ENCODE data around the gene GPX3. TPM values are rescaled to one million over a fixed set of nuclear protein-coding genes. Genes with fewer than 3 reads are reported as not detected.

Gene GPX3
- total RNA-seq, 1 donor from 2014 or later = 1,259 TPM

GRCh38 chr5:151053796-151054462 lies 33.5 kb downstream of the GPX3 start:
- intact Hi-C loops (cut with DNase I) = loop anchor here (5.0 to 10.0 kb wide), 2 partner anchors 63 to 181 kb away; no protein-coding TSS in a partner anchor
- Histone ChIP-seq H3K4me1 (peaks cover 15% of the 10 kb centered on the region), H3K4me3 (no peak overlapping the region), H3K36me3 (peaks cover 87% of the 10 kb centered on the region), H3K27ac (no peak overlapping the region), H3K27me3 (no peaks in the 10 kb centered on the region), H3K9me3 (no peaks in the 10 kb centered on the region)
- TF ChIP-seq, protein P1, sequence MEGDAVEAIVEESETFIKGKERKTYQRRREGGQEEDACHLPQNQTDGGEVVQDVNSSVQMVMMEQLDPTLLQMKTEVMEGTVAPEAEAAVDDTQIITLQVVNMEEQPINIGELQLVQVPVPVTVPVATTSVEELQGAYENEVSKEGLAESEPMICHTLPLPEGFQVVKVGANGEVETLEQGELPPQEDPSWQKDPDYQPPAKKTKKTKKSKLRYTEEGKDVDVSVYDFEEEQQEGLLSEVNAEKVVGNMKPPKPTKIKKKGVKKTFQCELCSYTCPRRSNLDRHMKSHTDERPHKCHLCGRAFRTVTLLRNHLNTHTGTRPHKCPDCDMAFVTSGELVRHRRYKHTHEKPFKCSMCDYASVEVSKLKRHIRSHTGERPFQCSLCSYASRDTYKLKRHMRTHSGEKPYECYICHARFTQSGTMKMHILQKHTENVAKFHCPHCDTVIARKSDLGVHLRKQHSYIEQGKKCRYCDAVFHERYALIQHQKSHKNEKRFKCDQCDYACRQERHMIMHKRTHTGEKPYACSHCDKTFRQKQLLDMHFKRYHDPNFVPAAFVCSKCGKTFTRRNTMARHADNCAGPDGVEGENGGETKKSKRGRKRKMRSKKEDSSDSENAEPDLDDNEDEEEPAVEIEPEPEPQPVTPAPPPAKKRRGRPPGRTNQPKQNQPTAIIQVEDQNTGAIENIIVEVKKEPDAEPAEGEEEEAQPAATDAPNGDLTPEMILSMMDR (IDR thresholded peaks at IDR 0.05) = no peak
- no peak for DNase-seq
- no peak for ATAC-seq

- H3K4me3 ChIP-seq = no peak overlapping the region
- DNase-seq (peak; percentile 29), ATAC-seq (no peak)
- intact Hi-C loops (cut with DNase I) = loop anchor here (5.0 to 10.0 kb wide), 2 partner anchors 63 to 180 kb away; no protein-coding TSS in a partner anchor
- no peaks in the 10 kb centered on the region for H3K9me3 ChIP-seq
- peaks cover 21% of the 10 kb centered on the region for H3K4me1 ChIP-seq
- H3K27ac ChIP-seq = no peak overlapping the region
- TF ChIP-seq, protein P1 (IDR thresholded peaks at IDR 0.05) = no peak
- no peaks in the 10 kb centered on the region for H3K27me3 ChIP-seq
- H3K36me3 ChIP-seq = peaks cover 84% of the 10 kb centered on the region
These were observed 34.3 kb downstream of the GPX3 start for GRCh38 chr5:151054709-151055108.

GRCh38 chr5:151055336-151055735 lies 34.9 kb downstream of the GPX3 start:
- no peaks in the 10 kb centered on the region for H3K27me3 ChIP-seq
- ATAC-seq (no peak), DNase-seq (peak; percentile 33)
- TF ChIP-seq, protein P1 (IDR thresholded peaks at IDR 0.05) = no peak
- no peaks in the 10 kb centered on the region for H3K9me3 ChIP-seq
- peaks cover 27% of the 10 kb centered on the region for H3K4me1 ChIP-seq
- no peak overlapping the region for H3K4me3 ChIP-seq
- no peak overlapping the region for H3K27ac ChIP-seq
- peaks cover 78% of the 10 kb centered on the region for H3K36me3 ChIP-seq
- intact Hi-C loops (cut with DNase I) = loop anchor here (10.0 kb wide), 1 partner anchor 179 kb away; no protein-coding TSS in a partner anchor

DNA sequence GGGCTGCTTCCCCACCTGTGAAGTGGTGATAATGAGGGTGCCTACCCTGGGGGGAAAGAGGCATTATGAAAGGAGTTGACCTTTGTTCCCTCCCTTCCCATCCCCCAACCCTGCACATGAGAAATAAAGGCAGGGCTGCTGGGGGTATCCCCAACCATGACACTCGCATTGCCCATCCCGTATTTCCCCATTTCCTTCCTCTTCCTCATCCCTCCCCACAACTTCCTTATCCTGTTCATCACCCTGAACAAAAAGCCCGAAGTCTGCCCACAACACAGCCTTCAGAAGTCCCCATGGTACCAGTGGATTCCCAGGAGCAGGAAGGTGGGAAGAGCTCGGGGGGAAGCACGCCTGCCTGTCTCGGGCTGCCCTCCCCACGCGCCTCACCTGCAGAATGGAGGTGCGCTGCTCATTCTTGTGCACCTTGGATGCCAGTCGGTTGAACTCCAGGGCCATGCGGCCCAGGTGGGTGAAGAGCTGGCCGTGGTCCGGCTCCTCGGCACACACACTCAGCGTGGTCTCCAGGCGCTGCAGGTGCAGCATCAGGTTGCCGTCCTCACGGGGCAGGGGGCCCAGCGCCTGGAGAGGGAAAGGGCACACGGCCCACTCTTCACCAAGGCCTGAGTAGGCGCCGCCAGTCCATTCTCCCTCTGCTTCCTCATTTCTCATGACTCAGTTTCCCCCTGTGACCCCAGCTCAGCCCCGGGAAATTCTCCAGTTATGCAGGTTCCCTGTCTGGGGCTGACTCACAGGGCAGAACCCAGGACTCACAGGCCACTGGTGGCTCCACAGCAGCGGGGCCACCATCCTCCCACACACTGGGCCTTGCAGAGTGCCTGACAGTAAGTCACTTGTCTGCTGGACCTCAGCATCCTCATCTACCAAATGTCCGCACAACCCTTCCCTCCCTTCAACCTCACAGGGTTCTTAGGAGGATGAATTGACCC lies 36.3 kb downstream of the GPX3 start:
- no peak overlapping the region for H3K4me3 ChIP-seq
- DNase-seq (peak; percentile 60), ATAC-seq (no peak)
- H3K36me3 ChIP-seq = peaks cover 72% of the 10 kb centered on the region
- no peaks in the 10 kb centered on the region for H3K9me3 ChIP-seq
- peaks cover 36% of the 10 kb centered on the region for H3K4me1 ChIP-seq
- TF ChIP-seq, protein P1 (IDR thresholded peaks at IDR 0.05) = no peak
- no peaks in the 10 kb centered on the region for H3K27me3 ChIP-seq
- intact Hi-C loops (cut with DNase I) = loop anchor here (10.0 kb wide), 1 partner anchor 178 kb away; no protein-coding TSS in a partner anchor
- no peak overlapping the region for H3K27ac ChIP-seq

- intact Hi-C loops (cut with DNase I) = loop anchor here (10.0 kb wide), 1 partner anchor 176 kb away; no protein-coding TSS in a partner anchor
- no peak for DNase-seq
- Histone ChIP-seq H3K36me3 (peaks cover 79% of the 10 kb centered on the region), H3K4me1 (peaks cover 37% of the 10 kb centered on the region), H3K4me3 (no peak overlapping the region), H3K27me3 (no peaks in the 10 kb centered on the region), H3K27ac (no peak overlapping the region), H3K9me3 (no peaks in the 10 kb centered on the region)
- no peak for ATAC-seq
- TF ChIP-seq, protein P1 (IDR thresholded peaks at IDR 0.05) = no peak
These were observed 37.9 kb downstream of the GPX3 start for GRCh38 chr5:151058301-151058700.
